HuH-7.5 (cell line): ENCODE measurements around the gene UBE2F.

Experiments used
- DNase-seq: peaks from one replicate; pipeline ENCODE4 v3.0.0; 2011; ENCODE audit warnings: low spot score

Gene UBE2F

GRCh38 chr2:238081150-238081549, 114.3 kb downstream of the UBE2F start:
- DNase-seq = no peak

GRCh38 chr2:238081561-238081960, 114.7 kb downstream of the UBE2F start:
- DNase-seq = no peak

GRCh38 chr2:238082151-238082550, 115.3 kb downstream of the UBE2F start:
- no peak for DNase-seq

- DNase-seq = no peak
These were observed 116.0 kb downstream of the UBE2F start for GRCh38 chr2:238082827-238083226.

GRCh38 chr2:238083919-238084318, 117.1 kb downstream of the UBE2F start:
- DNase-seq = no peak

- no peak for DNase-seq
These were observed 117.9 kb downstream of the UBE2F start for GRCh38 chr2:238084761-238085160.

- DNase-seq = no peak
These were observed 119.1 kb downstream of the UBE2F start for GRCh38 chr2:238085899-238086298.

- DNase-seq = no peak
These were observed 120.4 kb downstream of the UBE2F start for GRCh38 chr2:238087211-238087610.

GRCh38 chr2:238090887-238091286, 124.1 kb downstream of the UBE2F start:
- DNase-seq = no peak

- DNase-seq = no peak
These were observed 124.7 kb downstream of the UBE2F start for GRCh38 chr2:238091436-238092060.
